Uterus (tissue), 4 donors: Measurements from ENCODE around the gene ALOX15. TPM values are rescaled to one million over a fixed set of nuclear protein-coding genes. Genes with fewer than 3 reads are reported as not detected.
"Not testable (repeated sequence)": the region's sequence is repeated elsewhere in the genome, so short reads cannot be mapped to it uniquely, and the experiment has no call there.

ENCODE experiments used
- DNase-seq, 2 donors: peaks; one replicate each; pipeline ENCODE4 v3.0.0-alpha.2; 2019 to 2020
- H3K27ac ChIP-seq, 2 donors: fragments of 200-600 bp; sonication (generic); 1 replicate in 1 of 2; 2 replicates in 1 of 2; pipeline ENCODE4 v1.5.1; 2016 to 2018
- H3K27me3 ChIP-seq, 2 donors: fragments of 200-600 bp; sonication (generic); one replicate each; pipeline ENCODE4 v1.5.1; 2018 to 2019; ENCODE audit warnings: control low read depth in 1 of 2
- H3K36me3 ChIP-seq, 2 donors: fragments of 200-600 bp; sonication (generic); one replicate each; pipeline ENCODE4 v1.5.1; 2019; ENCODE audit warnings: control low read depth in 1 of 2
- H3K4me1 ChIP-seq, 2 donors: fragments of 200-600 bp; sonication (generic); one replicate each; pipeline ENCODE4 v1.5.1; 2018 to 2019; ENCODE audit warnings: control low read depth in 1 of 2
- H3K4me3 ChIP-seq, 2 donors: fragments of 200-600 bp; sonication (generic); 1 replicate in 1 of 2; 2 replicates in 1 of 2; pipeline ENCODE4 v1.5.1; 2018 to 2019; ENCODE audit warnings: mild to moderate bottlenecking in 1 of 2
- H3K9me3 ChIP-seq, 2 donors: fragments of 200-600 bp; sonication (generic); one replicate each; pipeline ENCODE4 v1.5.1; 2019; ENCODE audit warnings: control low read depth in 1 of 2
- POLR2A ChIP-seq, 2 donors: fragments of 450-650 bp; IDR thresholded peaks; one replicate each; pipeline ENCODE4 v1.6.1; 2016; ENCODE audit warnings: antibody characterized with exemption in 2 of 2, mild to moderate bottlenecking in 1 of 2, moderate library complexity in 1 of 2
- intact Hi-C: fragments of 100-400 bp; cut with DNase I; formaldehyde crosslinking; loops from one replicate; pipeline ENCODE4 v1.15.1; 2023; ENCODE audit warnings: low total_unique reads
- total RNA-seq, 4 donors: library from RNA; depleted of rRNA in 3 of 4; stranded (reverse); fragments of >200 nt in 3 of 4; gene quantifications; one replicate each; pipeline versions ENCODE4 v1.1.0 to v1.2.4, GENCODE V29; 2014 to 2023
- TF ChIP-seq, protein P1 (sequence below), 4 experiments: fragments of 200-600 bp in 2 of 4; fragments of 450-650 bp in 2 of 4; sonication (generic) in 2 of 4; IDR thresholded peaks; one replicate each; pipeline ENCODE4 v1.5.1; 2016 to 2019; ENCODE audit warnings: antibody characterized with exemption in 4 of 4, mild to moderate bottlenecking in 2 of 4, moderate library complexity in 1 of 4
- donor health status: DM: yes; HTN: yes; CAD: no.

ALOX15 gene
- total RNA-seq, 4 donors from 2014 or later, result 0.24 to 2.9 TPM; not detected in 2

DNA sequence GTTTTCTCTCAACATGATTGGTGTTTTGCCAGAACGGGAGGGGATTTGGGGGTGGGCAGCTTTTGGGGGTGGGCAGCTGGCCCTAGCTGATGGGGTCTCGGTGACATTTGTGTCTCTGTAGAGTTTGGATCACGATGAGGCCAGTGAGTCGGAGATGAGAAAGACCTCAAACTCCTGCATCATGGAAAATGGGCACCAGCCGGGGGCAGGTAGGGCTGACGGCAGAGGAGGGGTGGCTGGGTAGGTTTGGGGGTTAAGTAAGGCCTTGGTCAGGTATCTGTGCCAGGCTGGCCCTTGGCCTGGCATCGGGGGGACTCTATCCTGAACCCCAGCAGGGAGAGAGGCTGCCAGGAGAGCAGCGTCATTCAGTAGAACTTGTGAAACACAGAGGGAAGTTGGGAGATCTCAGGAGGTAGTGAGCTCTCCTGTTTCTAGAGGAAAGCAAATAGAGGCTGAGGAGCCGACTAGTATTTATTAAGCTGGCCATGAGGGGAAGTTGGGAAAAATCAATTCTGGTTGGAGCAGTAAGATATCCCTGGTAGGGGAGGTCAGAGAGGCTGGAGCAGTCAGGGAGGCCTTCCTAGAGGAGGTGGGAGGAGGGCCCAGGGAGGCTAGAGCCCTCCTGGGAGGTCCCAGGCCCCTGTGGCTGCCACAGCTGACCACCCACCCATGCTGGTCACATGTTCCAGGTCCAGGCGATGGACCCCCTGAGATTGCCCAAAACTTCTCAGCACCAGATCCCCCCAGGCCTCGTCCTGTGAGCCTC, 49.1 kb downstream of the ALOX15 start:
- H3K9me3 ChIP-seq, result no peaks in the 10 kb centered on the region
- TF ChIP-seq, protein P1, sequence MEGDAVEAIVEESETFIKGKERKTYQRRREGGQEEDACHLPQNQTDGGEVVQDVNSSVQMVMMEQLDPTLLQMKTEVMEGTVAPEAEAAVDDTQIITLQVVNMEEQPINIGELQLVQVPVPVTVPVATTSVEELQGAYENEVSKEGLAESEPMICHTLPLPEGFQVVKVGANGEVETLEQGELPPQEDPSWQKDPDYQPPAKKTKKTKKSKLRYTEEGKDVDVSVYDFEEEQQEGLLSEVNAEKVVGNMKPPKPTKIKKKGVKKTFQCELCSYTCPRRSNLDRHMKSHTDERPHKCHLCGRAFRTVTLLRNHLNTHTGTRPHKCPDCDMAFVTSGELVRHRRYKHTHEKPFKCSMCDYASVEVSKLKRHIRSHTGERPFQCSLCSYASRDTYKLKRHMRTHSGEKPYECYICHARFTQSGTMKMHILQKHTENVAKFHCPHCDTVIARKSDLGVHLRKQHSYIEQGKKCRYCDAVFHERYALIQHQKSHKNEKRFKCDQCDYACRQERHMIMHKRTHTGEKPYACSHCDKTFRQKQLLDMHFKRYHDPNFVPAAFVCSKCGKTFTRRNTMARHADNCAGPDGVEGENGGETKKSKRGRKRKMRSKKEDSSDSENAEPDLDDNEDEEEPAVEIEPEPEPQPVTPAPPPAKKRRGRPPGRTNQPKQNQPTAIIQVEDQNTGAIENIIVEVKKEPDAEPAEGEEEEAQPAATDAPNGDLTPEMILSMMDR (IDR thresholded peaks at IDR 0.05), result no peak
- TF ChIP-seq POLR2A (IDR thresholded peaks at IDR 0.05), result no peak
- H3K36me3 ChIP-seq, result no peaks in the 10 kb centered on the region
- H3K27ac ChIP-seq, result no peak overlapping the region
- H3K4me3 ChIP-seq, result no peak overlapping the region
- H3K4me1 ChIP-seq, result no peaks in the 10 kb centered on the region
- intact Hi-C loops, result no loop called here
- H3K27me3 ChIP-seq, result no peaks in the 10 kb centered on the region
- DNase-seq, result no peak

DNA sequence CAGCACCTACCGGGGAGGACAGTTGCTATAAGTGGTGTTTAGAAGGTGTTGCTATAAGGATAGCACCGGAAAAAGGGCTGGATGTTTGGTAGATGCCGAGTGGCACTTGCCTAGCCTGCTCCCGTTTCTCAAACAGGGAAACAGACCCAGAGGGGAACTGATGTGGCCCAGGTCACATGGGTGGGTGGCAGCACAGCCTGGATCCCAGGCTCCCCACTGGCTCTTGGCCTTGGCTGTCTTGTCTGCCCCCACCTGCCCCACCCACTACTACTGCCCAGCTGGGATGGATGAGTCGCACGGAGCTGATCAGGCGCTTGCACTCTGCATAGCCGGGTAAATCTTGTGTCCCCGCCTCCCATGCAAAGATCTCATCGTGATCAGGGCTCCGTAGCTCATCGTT, 49.9 kb downstream of the ALOX15 start:
- TF ChIP-seq, protein P1 (IDR thresholded peaks at IDR 0.05), result no peak
- TF ChIP-seq POLR2A (IDR thresholded peaks at IDR 0.05), result no peak
- H3K27ac ChIP-seq, result no peak overlapping the region
- intact Hi-C loops, result no loop called here
- H3K4me3 ChIP-seq, result no peak overlapping the region
- H3K4me1 ChIP-seq, result no peaks in the 10 kb centered on the region
- no peaks in the 10 kb centered on the region for H3K36me3 ChIP-seq
- no peak for DNase-seq
- H3K27me3 ChIP-seq, result no peaks in the 10 kb centered on the region
- H3K9me3 ChIP-seq, result no peaks in the 10 kb centered on the region

DNA sequence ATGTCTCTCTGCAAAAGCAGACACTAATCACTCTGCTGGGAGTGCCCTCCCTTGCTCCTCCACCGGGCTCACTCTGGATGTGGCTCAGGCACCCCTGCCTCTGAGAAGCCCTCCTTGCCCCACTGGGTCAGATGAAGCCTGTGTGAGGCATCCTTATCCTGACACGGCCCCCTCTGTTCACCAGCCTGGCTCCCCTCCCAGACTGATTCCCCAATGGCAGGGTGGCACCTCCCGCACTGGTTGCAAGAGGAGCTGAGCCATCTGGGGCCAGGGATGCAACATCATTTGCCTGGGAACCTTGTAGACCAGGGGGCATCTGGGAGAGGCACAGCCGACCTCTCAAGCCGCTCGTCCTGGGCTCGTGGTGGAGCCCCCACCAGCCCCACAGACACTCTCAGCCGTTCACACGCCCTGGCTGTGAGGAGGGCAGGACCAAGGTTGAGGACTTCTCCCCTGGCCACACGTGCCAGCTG, 50.5 kb downstream of the ALOX15 start:
- no peaks in the 10 kb centered on the region for H3K36me3 ChIP-seq
- no peaks in the 10 kb centered on the region for H3K9me3 ChIP-seq
- no peak overlapping the region for H3K27ac ChIP-seq
- no peak for DNase-seq
- H3K27me3 ChIP-seq, result no peaks in the 10 kb centered on the region
- TF ChIP-seq, protein P1 (IDR thresholded peaks at IDR 0.05), result no peak
- no peak for TF ChIP-seq POLR2A (IDR thresholded peaks at IDR 0.05)
- no peaks in the 10 kb centered on the region for H3K4me1 ChIP-seq
- intact Hi-C loops, result no loop called here
- no peak overlapping the region for H3K4me3 ChIP-seq

DNA sequence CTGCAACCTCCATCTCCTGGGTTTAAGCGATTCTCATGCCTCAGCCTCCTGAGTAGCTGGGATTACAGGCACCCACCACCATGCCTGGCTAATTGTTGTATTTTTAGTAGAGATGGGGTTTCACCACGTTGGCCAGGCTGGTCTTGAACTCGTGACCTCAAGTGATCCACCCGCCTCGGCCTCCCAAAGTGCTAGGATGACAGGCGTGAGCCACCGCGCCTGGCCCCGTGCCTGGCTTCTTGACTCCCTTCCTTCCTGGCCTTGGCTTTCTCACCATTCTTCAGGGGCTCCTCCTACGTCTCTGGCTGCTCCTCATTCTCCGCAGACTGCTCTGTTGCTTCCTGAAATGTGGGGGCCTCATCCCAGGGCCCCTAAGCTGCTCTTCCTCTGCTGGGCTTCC, 51.4 kb downstream of the ALOX15 start:
- H3K27me3 ChIP-seq, H3K9me3 ChIP-seq, H3K4me3 ChIP-seq, DNase-seq, intact Hi-C loops, H3K4me1 ChIP-seq, H3K36me3 ChIP-seq, H3K27ac ChIP-seq: not testable (repeated sequence)

DNA sequence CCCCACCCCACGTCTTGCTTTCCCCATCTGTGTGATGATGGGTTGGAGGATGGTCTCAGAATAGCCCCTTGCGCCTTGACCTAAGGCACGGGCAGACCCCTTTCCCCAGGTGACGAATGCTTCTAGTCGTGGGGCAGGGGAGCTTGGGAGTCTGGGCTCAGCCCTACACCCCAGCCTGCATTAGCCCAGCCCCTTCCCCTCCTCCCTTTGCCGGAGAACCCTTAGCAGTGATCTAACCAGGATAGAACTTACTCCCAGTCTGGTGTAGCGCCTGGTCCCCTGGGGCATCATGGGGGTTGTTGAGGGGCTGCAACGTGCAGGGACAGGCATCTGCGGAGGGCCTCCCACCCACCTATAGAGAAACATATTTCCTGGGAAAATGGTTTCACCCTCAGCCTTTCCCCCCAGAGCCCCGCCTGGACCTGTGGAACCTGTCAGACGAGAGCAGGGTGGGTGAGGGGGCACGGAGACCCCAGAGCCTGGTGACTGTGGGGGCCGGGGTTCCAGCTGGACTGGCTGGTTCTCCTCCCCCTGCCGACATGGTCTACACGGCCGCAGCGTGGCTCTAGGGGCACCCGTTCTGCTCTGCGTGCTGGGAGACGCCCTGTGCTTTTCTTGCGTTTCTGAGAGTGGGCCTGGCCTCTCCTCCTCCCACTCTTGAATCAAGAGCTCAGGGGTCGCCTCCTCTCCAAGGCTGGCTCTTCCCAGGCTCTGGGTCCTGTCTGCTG, 52.4 kb downstream of the ALOX15 start:
- Histone ChIP-seq H3K4me3 (no peak overlapping the region), H3K27ac (no peak overlapping the region), H3K9me3 (no peaks in the 10 kb centered on the region), H3K36me3 (no peaks in the 10 kb centered on the region), H3K27me3 (no peaks in the 10 kb centered on the region), H3K4me1 (peaks cover 0 to 8% of the 10 kb centered on the region in 2 donors)
- no peak for DNase-seq
- intact Hi-C loops, result no loop called here
- no peak for TF ChIP-seq POLR2A (IDR thresholded peaks at IDR 0.05)
- TF ChIP-seq, protein P1 (IDR thresholded peaks at IDR 0.05), result no peak
